ENCODE results near the gene SPON1.

GRCh38 chr11:14269692-14270573 lies 307.4 kb downstream of the SPON1 start:
- TF ChIP-seq, protein P1, sequence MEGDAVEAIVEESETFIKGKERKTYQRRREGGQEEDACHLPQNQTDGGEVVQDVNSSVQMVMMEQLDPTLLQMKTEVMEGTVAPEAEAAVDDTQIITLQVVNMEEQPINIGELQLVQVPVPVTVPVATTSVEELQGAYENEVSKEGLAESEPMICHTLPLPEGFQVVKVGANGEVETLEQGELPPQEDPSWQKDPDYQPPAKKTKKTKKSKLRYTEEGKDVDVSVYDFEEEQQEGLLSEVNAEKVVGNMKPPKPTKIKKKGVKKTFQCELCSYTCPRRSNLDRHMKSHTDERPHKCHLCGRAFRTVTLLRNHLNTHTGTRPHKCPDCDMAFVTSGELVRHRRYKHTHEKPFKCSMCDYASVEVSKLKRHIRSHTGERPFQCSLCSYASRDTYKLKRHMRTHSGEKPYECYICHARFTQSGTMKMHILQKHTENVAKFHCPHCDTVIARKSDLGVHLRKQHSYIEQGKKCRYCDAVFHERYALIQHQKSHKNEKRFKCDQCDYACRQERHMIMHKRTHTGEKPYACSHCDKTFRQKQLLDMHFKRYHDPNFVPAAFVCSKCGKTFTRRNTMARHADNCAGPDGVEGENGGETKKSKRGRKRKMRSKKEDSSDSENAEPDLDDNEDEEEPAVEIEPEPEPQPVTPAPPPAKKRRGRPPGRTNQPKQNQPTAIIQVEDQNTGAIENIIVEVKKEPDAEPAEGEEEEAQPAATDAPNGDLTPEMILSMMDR (IDR thresholded peaks at IDR 0.05; ENCODE audit: insufficient read depth, low read length, poor library complexity, severe bottlenecking), result no peak
- no peak for TF ChIP-seq EZH2phosphoT487 (conservative IDR thresholded peaks at IDR 0.05; ENCODE audit: low read length)
